SW480 (cell line): ENCODE data around the gene WDR46.

Source experiments
- DNase-seq: peaks from one replicate; pipeline ENCODE4 v3.0.0-alpha.2; 2016; ENCODE audit warnings: low spot score

Gene WDR46, protein sequence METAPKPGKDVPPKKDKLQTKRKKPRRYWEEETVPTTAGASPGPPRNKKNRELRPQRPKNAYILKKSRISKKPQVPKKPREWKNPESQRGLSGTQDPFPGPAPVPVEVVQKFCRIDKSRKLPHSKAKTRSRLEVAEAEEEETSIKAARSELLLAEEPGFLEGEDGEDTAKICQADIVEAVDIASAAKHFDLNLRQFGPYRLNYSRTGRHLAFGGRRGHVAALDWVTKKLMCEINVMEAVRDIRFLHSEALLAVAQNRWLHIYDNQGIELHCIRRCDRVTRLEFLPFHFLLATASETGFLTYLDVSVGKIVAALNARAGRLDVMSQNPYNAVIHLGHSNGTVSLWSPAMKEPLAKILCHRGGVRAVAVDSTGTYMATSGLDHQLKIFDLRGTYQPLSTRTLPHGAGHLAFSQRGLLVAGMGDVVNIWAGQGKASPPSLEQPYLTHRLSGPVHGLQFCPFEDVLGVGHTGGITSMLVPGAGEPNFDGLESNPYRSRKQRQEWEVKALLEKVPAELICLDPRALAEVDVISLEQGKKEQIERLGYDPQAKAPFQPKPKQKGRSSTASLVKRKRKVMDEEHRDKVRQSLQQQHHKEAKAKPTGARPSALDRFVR

GRCh38 chr6:33288921-33289783 lies at the start of gene WDR46, which contains the start of gene PFDN6:
TSS of gene WDR46 (minus strand) at chr6:33289239. CDS start at chr6:33289170, 69 bp downstream.
TSS of gene PFDN6 (plus strand) at chr6:33289601. CDS start at chr6:33289857, 256 bp downstream.
- peak; percentile 89 for DNase-seq

GRCh38 chr6:33336495-33336894 lies 47.5 kb upstream of the WDR46 start:
- DNase-seq = no peak

DNA sequence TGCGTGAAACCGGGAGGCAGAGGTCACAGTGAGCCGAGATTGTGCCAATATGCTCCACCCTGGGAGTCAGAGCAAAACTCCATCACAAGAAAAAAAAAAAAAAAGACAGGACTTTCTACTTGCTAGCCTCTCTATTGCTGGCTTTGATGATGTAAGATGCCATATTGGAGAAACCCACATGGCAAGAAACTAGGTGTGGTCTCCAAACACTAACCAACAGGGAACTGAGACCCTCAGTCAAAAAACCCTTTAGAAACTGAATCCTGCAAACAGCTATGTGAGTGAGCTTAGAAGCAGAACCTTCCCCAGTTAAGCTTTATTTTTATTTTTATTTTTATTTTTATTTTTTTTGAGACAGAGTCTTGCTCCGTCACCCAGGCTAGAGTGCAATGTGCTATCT lies 46.9 kb upstream of the WDR46 start:
- no peak for DNase-seq

DNA sequence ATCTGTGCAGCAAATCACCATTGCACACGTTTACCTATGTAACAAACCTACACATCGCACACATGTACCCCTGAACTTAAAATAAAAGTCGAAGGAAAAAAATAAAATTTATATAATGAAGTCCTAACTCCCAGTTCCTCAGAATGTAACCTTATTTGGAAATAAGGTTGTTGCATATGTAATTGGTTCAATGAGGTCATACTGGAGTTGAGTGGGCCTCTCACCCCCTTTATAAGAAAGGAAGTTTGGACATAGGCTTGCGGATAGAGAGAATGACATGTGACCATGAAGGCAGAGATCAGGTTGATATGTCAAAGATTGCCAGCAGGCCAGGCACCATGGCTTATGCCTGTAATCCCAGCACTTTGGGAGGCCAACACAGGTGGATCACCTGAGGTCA lies 44.6 kb upstream of the WDR46 start:
- no peak for DNase-seq

- DNase-seq = no peak
These were observed 41.7 kb upstream of the WDR46 start for GRCh38 chr6:33330736-33331135.

- DNase-seq = no peak
These were observed 40.0 kb upstream of the WDR46 start for GRCh38 chr6:33329058-33329457.

- no peak for DNase-seq
These were observed 35.1 kb upstream of the WDR46 start for GRCh38 chr6:33324125-33324524.

DNA sequence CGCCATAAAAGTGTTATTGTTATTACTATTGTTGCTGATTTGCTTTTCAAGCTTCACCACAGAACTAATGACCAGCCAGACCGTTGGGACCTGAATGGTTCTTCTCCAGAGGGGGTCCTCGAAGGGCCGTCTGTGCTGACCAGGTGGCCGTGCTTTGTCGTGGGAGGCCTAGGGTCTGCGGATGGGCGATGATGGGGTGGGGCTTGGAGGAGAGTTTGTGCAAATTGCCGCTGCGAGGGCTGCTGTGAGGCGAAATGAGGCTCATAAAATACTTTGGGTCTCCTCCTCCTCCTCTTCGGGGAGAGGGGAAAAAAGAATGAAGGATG lies 34.5 kb upstream of the WDR46 start:
- no peak for DNase-seq

DNA sequence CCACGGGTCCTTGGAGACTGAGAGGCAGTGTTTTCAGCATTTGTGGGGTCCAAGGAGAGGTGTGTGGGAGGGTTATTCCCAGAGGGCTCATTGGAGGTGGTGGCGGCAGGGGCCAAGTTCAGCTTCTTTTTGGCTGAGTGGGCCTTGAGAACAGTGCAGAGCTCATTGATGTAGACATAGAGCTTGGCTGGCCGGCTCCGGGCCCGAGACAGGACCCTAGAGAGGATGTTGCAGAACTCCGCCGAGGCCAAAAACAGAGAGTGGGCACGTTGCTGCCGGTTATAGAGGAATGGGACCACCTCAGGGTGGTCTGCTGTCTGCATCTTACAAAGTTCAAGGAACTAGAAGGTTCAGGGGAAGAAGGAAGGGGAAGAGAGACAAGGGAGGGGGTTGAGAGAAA lies 32.2 kb upstream of the WDR46 start:
- no peak for DNase-seq

- DNase-seq = no peak
These were observed 31.5 kb upstream of the WDR46 start for GRCh38 chr6:33320315-33321181.

- no peak for DNase-seq
These were observed 30.9 kb upstream of the WDR46 start for GRCh38 chr6:33319939-33320314.

GRCh38 chr6:33318426-33319073 lies 29.5 kb upstream of the WDR46 start:
- DNase-seq = no peak

DNA sequence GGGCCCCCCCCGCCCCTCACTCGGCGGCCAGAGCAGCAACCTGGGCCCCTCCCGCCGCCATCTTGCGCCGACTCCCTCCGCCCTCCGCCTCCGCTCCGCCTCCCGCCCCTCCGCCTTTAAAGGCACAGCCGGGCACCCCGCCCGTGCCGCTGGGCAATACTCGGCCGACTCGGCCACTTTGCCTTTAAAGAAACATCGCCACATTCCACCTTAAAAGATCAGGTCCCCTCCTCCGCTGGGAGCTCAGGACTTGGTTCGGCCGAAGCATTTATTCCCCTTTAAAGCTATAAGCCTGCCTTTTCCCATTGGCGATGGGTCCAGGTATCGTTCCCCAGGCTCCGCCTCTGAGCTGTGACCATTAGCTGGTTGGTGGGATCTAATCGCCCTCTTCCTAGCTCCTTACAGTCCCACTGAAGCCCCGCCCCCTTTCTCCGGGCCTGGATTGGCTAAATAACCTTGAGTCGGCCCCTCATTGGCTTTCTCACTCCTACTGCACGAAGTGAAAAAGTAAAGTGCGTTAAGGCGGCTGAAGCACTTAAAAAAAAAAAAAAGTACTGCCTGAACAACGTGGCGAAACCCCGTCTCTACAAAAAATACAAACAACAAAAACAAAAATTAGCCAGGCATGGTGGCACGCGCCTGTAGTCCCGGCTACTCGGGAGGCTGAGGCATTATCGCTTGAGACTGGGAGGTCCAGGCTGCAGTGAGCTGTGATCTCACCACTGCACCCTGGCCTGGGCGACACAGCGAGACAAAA lies 28.8 kb upstream of the WDR46 start, which contains the start of gene ZBTB22:
TSS of gene ZBTB22 (minus strand) at position 76 of the 757 bp plus-strand sequence. CDS start 828 bp downstream, outside the sequence.
- DNase-seq = peak; percentile 97

DNA sequence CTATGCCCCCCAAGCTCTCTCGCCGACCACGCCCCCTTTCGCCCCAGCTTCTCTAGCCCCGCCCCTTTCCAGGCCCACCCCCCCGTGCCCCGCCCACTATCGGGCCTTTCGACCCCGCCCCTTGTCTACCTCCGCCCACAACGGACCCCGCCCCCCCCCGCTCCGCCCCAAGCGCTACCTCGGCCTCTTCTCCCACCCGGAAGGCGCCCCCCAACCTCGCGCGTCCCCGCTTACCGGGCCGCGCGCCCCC lies 28.3 kb upstream of the WDR46 start:
- DNase-seq = no peak

- no peak for DNase-seq
These were observed 27.8 kb upstream of the WDR46 start for GRCh38 chr6:33316603-33317418.

GRCh38 chr6:33315793-33316602 lies 27.0 kb upstream of the WDR46 start:
- DNase-seq = no peak

- peak; percentile 15 for DNase-seq
These were observed 26.1 kb upstream of the WDR46 start for GRCh38 chr6:33314943-33315792.

DNA sequence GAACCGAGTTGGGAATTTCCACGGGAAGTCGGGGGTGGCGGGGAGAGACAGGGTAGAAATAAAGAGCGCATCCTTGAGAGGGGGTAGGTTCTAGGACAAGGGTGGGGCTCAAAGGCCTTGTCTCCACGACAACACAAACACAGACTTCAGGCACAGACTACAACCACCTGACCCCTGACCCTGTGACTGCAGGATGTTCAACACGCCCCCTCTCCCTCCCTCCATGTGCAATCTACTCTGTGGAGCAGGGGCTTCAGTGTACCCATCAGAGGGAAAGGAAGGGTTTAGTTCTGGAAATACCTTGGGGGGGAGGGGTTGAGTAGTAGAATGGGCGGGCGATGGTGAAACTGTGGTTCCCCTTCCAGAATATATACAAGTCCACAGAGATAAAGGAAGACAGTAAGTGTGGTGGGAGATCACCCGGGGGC lies 25.5 kb upstream of the WDR46 start:
- peak; percentile 58 for DNase-seq
